Peyer's patch (tissue), 4 donors: ENCODE measurements around the gene FTCD. TPM values are rescaled to one million over a fixed set of nuclear protein-coding genes. Genes with fewer than 3 reads are reported as not detected.

ENCODE experiments used
- DNase-seq, 3 donors: peaks; one replicate each; pipeline ENCODE4 v3.0.0-alpha.2; 2017 to 2019
- H3K27ac ChIP-seq, 4 donors: fragments of 200-600 bp; sonication (generic); one replicate each; pipeline ENCODE4 v1.5.1; 2016 to 2019
- H3K27me3 ChIP-seq, 2 donors: fragments of 200-600 bp; sonication (generic); one replicate each; pipeline ENCODE4 v1.5.1; 2019
- H3K36me3 ChIP-seq, 3 donors: fragments of 200-600 bp; sonication (generic); one replicate each; pipeline ENCODE4 v1.5.1; 2016 to 2019
- H3K4me1 ChIP-seq, 4 donors: fragments of 200-600 bp; sonication (generic); one replicate each; pipeline ENCODE4 v1.5.1; 2016 to 2019
- H3K4me3 ChIP-seq, 4 donors: fragments of 200-600 bp; sonication (generic); 1 replicate in 3 of 4; 2 replicates in 1 of 4; pipeline ENCODE4 v1.5.1; 2016 to 2019; ENCODE audit warnings: mild to moderate bottlenecking in 1 of 4
- H3K9me3 ChIP-seq, 4 donors: fragments of 200-600 bp; sonication (generic); one replicate each; pipeline ENCODE4 v1.5.1; 2016 to 2019; ENCODE audit warnings: mild to moderate bottlenecking in 1 of 4
- CTCF ChIP-seq, 6 experiments: fragments of 450-650 bp in 4 of 6; fragments of 200-600 bp in 2 of 6; sonication (generic) in 1 of 6; IDR thresholded peaks; one replicate each; pipeline ENCODE4 v1.5.1; 2017 to 2019; ENCODE audit warnings: antibody characterized with exemption in 6 of 6, mild to moderate bottlenecking in 3 of 6, moderate library complexity in 1 of 6
- POLR2A ChIP-seq, 2 donors: fragments of 450-650 bp; IDR thresholded peaks; one replicate each; pipeline ENCODE4 v1.5.1; 2017; ENCODE audit warnings: antibody characterized with exemption in 2 of 2, mild to moderate bottlenecking in 2 of 2, moderate library complexity in 2 of 2
- total RNA-seq, 4 donors: library from RNA; depleted of rRNA; stranded (reverse); fragments of >200 nt; gene quantifications; one replicate each; pipeline ENCODE4 v1.1.0, GENCODE V29; 2016

Gene FTCD
- total RNA-seq, 4 donors from 2014 or later: 0.67 to 1.0 TPM; not detected in 2

- Histone ChIP-seq H3K27ac (no peak overlapping the region), H3K4me3 (no peak overlapping the region), H3K36me3 (no peaks in the 10 kb centered on the region), H3K4me1 (no peaks in the 10 kb centered on the region), H3K27me3 (no peaks in the 10 kb centered on the region), H3K9me3 (no peaks in the 10 kb centered on the region)
- TF ChIP-seq CTCF (IDR thresholded peaks at IDR 0.05) (no peak), POLR2A (IDR thresholded peaks at IDR 0.05) (no peak)
- DNase-seq: no peak
Observed at GRCh38 chr21:46135782-46136395, 19.5 kb downstream of the FTCD start.

- Histone ChIP-seq H3K27me3 (no peaks in the 10 kb centered on the region), H3K36me3 (no peaks in the 10 kb centered on the region), H3K9me3 (no peaks in the 10 kb centered on the region), H3K4me1 (no peaks in the 10 kb centered on the region), H3K4me3 (no peak overlapping the region), H3K27ac (no peak overlapping the region)
- no peak for DNase-seq
- TF ChIP-seq CTCF (IDR thresholded peaks at IDR 0.05) (no peak), POLR2A (IDR thresholded peaks at IDR 0.05) (no peak)
Observed at GRCh38 chr21:46131838-46132651, 23.3 kb downstream of the FTCD start.

GRCh38 chr21:46131588-46131837 lies 23.9 kb downstream of the FTCD start:
- Histone ChIP-seq H3K4me3 (no peak overlapping the region), H3K27me3 (no peaks in the 10 kb centered on the region), H3K9me3 (no peaks in the 10 kb centered on the region), H3K4me1 (no peaks in the 10 kb centered on the region), H3K27ac (peak overlapping the region in 1 of 4 donors; percentile 17), H3K36me3 (no peaks in the 10 kb centered on the region)
- no peak for TF ChIP-seq POLR2A (IDR thresholded peaks at IDR 0.05)
- no peak for TF ChIP-seq CTCF (IDR thresholded peaks at IDR 0.05)
- DNase-seq: no peak

DNA sequence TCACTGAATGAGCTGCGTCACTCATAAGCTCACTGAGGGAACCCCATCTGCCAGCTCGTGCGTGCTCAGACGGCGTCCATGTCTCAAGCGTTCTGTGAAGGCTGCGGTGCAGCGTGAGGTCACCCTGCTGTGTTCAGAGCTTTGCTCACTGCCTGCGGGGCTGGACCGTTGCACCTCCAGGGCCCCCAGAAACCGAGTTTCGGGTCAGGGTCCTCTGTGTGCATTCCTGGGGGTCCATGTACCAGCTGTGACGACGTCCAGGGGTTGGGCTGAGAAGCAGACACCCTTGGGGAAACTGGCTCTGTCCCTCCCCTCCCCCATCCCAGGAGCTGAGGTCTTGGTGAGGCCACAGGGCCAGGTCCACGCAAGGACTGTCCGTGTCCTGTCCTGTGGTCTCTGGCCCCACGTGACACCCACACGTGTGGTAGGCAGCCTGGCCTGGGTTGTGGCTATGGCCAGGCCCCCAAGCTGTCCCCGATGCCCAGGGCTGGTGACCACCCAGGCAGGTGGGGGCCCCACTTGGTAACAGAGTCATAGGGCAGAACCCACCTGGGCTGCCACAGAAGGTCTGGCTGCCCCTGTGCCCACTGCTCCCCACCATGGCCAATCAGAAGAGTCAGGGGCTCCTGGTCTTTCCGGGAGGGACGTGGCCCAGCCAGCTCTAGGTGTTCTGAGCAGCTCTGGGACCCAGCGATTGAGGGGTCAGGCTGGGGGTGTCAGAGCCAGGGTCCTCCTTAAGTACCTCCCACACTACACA lies 24.4 kb downstream of the FTCD start:
- no peak for DNase-seq
- Histone ChIP-seq H3K27ac (peak overlapping the region in 1 of 4 donors; percentile 17), H3K36me3 (no peaks in the 10 kb centered on the region)

More for the DNA sequence above, 24.4 kb downstream of the FTCD start:
- H3K4me3 ChIP-seq: no peak overlapping the region
- H3K27me3 ChIP-seq: no peaks in the 10 kb centered on the region
- H3K9me3 ChIP-seq: no peaks in the 10 kb centered on the region
- no peaks in the 10 kb centered on the region for H3K4me1 ChIP-seq
- TF ChIP-seq POLR2A (IDR thresholded peaks at IDR 0.05) (no peak), CTCF (IDR thresholded peaks at IDR 0.05) (no peak)
